Activated T-helper 1 cell treated with anti-CD3 and anti-CD28 coated beads, Interleukin-12 subunit alpha, Interleukin-12 subunit beta, Interleukin-2, Interleukin-4 antibody, amounts not matched to agents 30 ng/mL and 10 ng/mL and 1 ng/mL, durations not matched to agents 14 hours and 24 hours and 36 hours (primary cell): ENCODE data around the gene BRIP1. TPM values are rescaled to one million over a fixed set of nuclear protein-coding genes. Genes with fewer than 3 reads are reported as not detected.
"Not testable (repeated sequence)": the region's sequence is repeated elsewhere in the genome, so short reads cannot be mapped to it uniquely, and the experiment has no call there.

Source experiments
- DNase-seq: peaks from one replicate; pipeline ENCODE4 v3.0.0; 2021; ENCODE audit warnings: low spot score
- H3K27ac Mint-ChIP-seq: one replicate; pipeline ENCODE4 v1.8.0; 2021; ENCODE audit warnings: mild to moderate bottlenecking, mixed read lengths
- H3K27me3 Mint-ChIP-seq: one replicate; pipeline ENCODE4 v1.8.0; 2022; ENCODE audit warnings: mild to moderate bottlenecking, moderate library complexity, mixed read lengths; ENCODE audit not compliant: insufficient read depth
- H3K36me3 Mint-ChIP-seq: one replicate; pipeline ENCODE4 v1.8.0; 2021; ENCODE audit warnings: low read depth, mixed read lengths
- H3K4me1 Mint-ChIP-seq: one replicate; pipeline ENCODE4 v1.8.0; 2021; ENCODE audit warnings: low read depth, mixed read lengths
- H3K4me3 Mint-ChIP-seq: one replicate; pipeline ENCODE4 v1.8.0; 2021; ENCODE audit warnings: mild to moderate bottlenecking, moderate library complexity, mixed read lengths
- H3K9me3 Mint-ChIP-seq: one replicate; pipeline ENCODE4 v1.8.0; 2021; ENCODE audit warnings: mixed read lengths
- intact Hi-C: fragments of 100-400 bp; cut with micrococcal nuclease; formaldehyde crosslinking; loops from one replicate; pipeline ENCODE4 v1.15.1; 2024
- total RNA-seq: library from RNA; stranded (reverse); gene quantifications from 2 replicates; pipeline ENCODE4 v1.2.3, GENCODE V29; 2022

The BRIP1 gene
- total RNA-seq, result 17.9 and 18.2 TPM in 2 replicates

DNA sequence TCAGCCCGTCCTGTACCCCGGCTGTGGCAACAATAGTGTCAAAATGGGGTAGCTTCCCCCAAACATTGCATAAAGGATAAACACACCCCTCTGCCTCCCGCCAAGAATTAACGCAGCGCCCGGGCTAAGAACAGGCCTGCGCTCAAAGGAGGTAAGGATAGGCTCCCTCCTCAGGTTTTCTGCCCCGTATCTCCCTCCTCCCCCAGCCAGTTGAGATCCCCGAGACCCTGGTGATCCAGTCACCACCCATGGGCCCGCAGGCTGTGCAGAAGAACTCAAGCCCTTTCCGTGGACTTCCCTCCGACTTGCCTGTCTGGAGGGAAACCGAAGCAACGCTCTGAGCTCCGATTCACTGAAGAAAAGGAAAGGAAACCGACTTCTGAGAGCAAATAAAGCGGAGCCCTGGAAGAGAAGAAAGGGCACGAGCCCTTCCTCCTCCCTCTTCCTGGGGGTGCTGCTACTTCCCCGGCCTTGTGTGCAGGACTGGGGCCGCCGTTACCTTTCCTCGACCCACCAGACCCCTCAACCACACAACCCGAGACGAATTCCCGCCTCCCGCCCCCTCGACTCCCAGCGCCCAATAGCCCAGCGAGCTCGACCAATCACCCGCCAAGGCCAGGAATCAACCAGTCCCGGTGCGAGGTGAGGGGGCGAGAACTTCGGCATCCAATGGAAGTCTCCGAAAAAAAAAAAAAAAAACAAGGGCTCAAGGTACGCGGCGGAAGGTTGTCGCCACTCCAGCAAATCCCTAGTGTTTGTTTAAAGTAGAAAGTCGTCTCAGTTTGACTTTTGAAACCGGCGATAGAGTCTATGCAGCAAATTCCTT lies at the start of gene BRIP1:
TSS of gene BRIP1 (minus strand) at position 554 of the 826 bp plus-strand sequence. CDS start 1,989 bp downstream, outside the sequence.
- peak; percentile 86 for DNase-seq
- Mint-ChIP-seq H3K27me3 (no peaks in the 10 kb centered on the region), H3K9me3 (no peaks in the 10 kb centered on the region), H3K4me3 (peak within 1 kb of the TSS; percentile 91), H3K4me1 (peaks cover 44% of the 10 kb centered on the region), H3K27ac (peak within 1 kb of the TSS; percentile 89), H3K36me3 (peaks cover 15% of the 10 kb centered on the region)
- intact Hi-C loops, result loop anchor here (1.0 to 5.0 kb wide), 3 partner anchors 64 to 1786 kb away; partner anchors contain the start of genes HEATR6 and INTS2

DNA sequence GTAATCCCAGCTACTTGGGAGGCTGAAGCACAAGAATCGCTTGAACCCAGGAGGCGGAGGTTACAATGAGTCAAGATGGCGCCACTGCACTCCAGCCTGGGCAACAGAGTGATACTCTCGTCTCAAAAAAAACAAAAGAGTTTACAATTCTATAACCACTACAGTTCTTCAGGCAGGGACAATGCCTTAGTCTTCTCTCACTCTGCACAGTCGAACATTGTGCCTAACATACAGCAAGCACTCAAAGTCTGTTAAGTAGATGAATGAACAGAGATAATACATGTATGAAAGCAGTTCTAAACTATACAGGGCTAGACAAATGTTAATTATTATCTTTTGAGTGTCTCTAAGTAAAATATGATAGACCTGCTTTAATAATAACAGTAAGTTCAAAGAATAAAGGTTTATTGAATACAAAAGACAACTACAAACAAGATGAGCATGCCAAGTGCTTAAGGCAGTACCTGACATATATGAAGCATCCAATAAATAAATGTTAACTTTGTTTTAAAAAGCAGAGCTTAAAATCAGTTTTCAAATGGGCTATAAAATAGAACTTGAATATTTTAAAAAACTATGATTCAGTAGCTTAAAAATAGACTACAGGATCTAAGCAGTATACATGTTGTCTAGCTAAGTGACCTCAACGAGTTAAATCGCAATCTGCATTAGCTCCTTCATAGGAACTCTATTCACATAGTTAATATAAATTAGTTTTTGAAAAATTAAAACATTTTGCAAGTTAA lies 45.1 kb upstream of the BRIP1 start:
- peaks cover 27% of the 10 kb centered on the region for H3K36me3 Mint-ChIP-seq
- H3K27ac Mint-ChIP-seq, result no peak overlapping the region
- no peaks in the 10 kb centered on the region for H3K9me3 Mint-ChIP-seq
- peaks cover 5% of the 10 kb centered on the region for H3K4me1 Mint-ChIP-seq
- no peak overlapping the region for H3K4me3 Mint-ChIP-seq
- intact Hi-C loops, result no loop called here
- DNase-seq, result no peak
- no peaks in the 10 kb centered on the region for H3K27me3 Mint-ChIP-seq

GRCh38 chr17:61907361-61907760 lies 44.0 kb upstream of the BRIP1 start:
- Mint-ChIP-seq H3K4me3 (no peak overlapping the region), H3K27me3 (no peaks in the 10 kb centered on the region), H3K9me3 (no peaks in the 10 kb centered on the region), H3K36me3 (peaks cover 34% of the 10 kb centered on the region), H3K4me1 (peaks cover 5% of the 10 kb centered on the region), H3K27ac (no peak overlapping the region)
- intact Hi-C loops, result no loop called here
- no peak for DNase-seq

- Mint-ChIP-seq H3K9me3 (no peaks in the 10 kb centered on the region), H3K36me3 (peaks cover 34% of the 10 kb centered on the region), H3K4me1 (peaks cover 5% of the 10 kb centered on the region), H3K27ac (peak overlapping the region; percentile 52), H3K4me3 (peak overlapping the region; percentile 39), H3K27me3 (no peaks in the 10 kb centered on the region)
- intact Hi-C loops, result no loop called here
- DNase-seq, result peak; percentile 9
These were observed 40.9 kb upstream of the BRIP1 start for GRCh38 chr17:61904094-61904710.

DNA sequence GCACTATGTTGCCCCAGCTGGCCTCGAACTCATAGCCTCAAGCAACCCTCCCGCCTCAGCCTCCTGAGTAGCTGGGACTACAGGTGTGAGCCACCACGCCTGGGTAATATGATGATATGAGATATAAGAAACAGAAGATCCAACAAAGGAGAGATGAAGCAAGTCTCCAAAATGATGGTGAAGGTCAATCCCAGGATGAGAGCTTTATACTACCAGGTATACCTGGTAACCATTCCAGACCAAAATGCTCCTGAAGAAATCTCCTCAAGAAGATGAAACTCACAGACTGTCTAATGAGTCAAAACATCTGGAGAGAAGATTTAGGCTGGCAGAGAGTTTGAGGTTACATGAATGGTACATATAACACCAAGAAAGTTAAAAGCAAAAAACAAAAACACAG lies 39.9 kb upstream of the BRIP1 start:
- DNase-seq, result no peak
- Mint-ChIP-seq H3K4me1 (peaks cover 5% of the 10 kb centered on the region), H3K4me3 (no peak overlapping the region), H3K27me3 (no peaks in the 10 kb centered on the region), H3K36me3 (peaks cover 37% of the 10 kb centered on the region), H3K27ac (no peak overlapping the region), H3K9me3 (no peaks in the 10 kb centered on the region)
- intact Hi-C loops, result no loop called here

GRCh38 chr17:61897548-61898180 lies 34.3 kb upstream of the BRIP1 start:
- no peak for DNase-seq
- no peak overlapping the region for H3K4me3 Mint-ChIP-seq
- no peak overlapping the region for H3K27ac Mint-ChIP-seq
- H3K4me1 Mint-ChIP-seq, result no peaks in the 10 kb centered on the region
- no peaks in the 10 kb centered on the region for H3K27me3 Mint-ChIP-seq
- H3K36me3 Mint-ChIP-seq, result peaks cover 20% of the 10 kb centered on the region
- intact Hi-C loops, result no loop called here
- H3K9me3 Mint-ChIP-seq, result no peaks in the 10 kb centered on the region

DNA sequence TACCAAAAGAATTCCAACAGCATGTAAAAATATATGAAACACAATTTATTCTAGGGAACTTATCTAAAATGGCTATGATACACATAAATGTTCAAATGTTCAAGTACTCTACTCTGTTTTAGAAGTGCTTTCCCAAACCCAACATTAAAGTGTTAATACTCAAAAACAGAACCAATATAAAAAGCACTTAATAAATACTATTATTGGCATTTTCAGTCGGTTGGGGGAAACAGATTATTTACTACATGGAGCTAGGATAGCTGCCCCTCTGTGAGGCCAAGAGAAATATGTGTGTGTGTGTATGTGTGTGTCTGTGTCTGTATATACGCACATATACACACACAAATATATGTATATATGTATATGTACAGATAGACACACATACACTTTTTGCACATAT lies 32.1 kb upstream of the BRIP1 start:
- no peak for DNase-seq
- intact Hi-C loops, result no loop called here

GRCh38 chr17:61894310-61894709 lies 31.0 kb upstream of the BRIP1 start:
- H3K4me1 Mint-ChIP-seq, H3K27me3 Mint-ChIP-seq, H3K27ac Mint-ChIP-seq, H3K9me3 Mint-ChIP-seq, intact Hi-C loops, H3K4me3 Mint-ChIP-seq, DNase-seq, H3K36me3 Mint-ChIP-seq: not testable (repeated sequence)

More for the DNA sequence above, 32.1 kb upstream of the BRIP1 start:
- H3K27me3 Mint-ChIP-seq, result no peaks in the 10 kb centered on the region
- peaks cover 12% of the 10 kb centered on the region for H3K36me3 Mint-ChIP-seq
- H3K4me1 Mint-ChIP-seq, result no peaks in the 10 kb centered on the region
- H3K4me3 Mint-ChIP-seq, result no peak overlapping the region
- H3K9me3 Mint-ChIP-seq, result no peaks in the 10 kb centered on the region
- H3K27ac Mint-ChIP-seq, result no peak overlapping the region

DNA sequence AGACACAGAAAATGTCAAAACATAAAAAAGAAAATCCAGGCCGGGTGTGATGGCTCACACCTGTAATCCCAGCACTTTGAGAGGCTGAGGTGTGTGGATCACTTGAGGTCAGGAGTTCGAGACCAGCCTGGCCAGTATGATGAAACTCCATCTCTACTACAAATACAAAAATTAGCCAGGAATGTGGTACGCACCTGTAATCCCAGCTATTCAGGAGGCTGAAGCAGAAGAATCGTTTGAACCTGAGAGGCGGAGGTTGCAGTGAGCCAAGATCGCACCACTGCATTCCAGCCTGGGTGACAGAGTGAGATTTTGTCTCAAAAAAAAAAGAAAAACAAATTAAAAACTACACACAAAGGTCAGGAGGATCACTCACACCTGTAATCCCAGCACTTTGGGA lies 24.4 kb upstream of the BRIP1 start:
- intact Hi-C loops, H3K9me3 Mint-ChIP-seq, H3K27ac Mint-ChIP-seq, H3K27me3 Mint-ChIP-seq, H3K4me3 Mint-ChIP-seq, DNase-seq, H3K4me1 Mint-ChIP-seq: not testable (repeated sequence)
- H3K36me3 Mint-ChIP-seq, result peaks cover 16% of the 10 kb centered on the region

DNA sequence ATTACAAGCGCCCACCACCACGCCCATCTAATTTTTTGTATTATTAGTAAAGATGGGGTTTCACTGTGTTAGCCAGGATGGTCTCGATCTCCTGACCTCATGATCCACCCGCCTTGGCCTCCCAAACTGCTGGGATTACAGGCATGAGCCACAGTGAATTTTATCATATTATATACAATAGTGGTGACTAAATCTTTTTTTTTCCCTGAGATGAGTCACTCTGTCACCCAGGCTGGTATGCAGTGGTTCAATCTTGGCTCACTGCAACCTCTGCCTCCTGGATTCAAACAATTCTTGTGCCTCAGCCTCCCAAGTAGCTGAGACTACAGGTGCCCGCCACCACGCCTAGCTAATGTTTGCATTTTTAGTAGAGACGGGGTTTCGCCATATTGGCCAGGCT lies 22.5 kb upstream of the BRIP1 start:
- H3K4me3 Mint-ChIP-seq, DNase-seq: not testable (repeated sequence)
- H3K36me3 Mint-ChIP-seq, result peaks cover 17% of the 10 kb centered on the region

GRCh38 chr17:61884864-61885263 lies 21.5 kb upstream of the BRIP1 start:
- no peaks in the 10 kb centered on the region for H3K4me1 Mint-ChIP-seq
- intact Hi-C loops, result no loop called here
- H3K9me3 Mint-ChIP-seq, result no peaks in the 10 kb centered on the region
- H3K36me3 Mint-ChIP-seq, result peaks cover 16% of the 10 kb centered on the region
- H3K4me3 Mint-ChIP-seq, result no peak overlapping the region
- H3K27me3 Mint-ChIP-seq, result no peaks in the 10 kb centered on the region
- H3K27ac Mint-ChIP-seq, result no peak overlapping the region
- DNase-seq, result no peak

More for the DNA sequence above, 22.5 kb upstream of the BRIP1 start:
- H3K9me3 Mint-ChIP-seq, H3K27me3 Mint-ChIP-seq, H3K4me1 Mint-ChIP-seq, H3K27ac Mint-ChIP-seq, intact Hi-C loops: not testable (repeated sequence)

GRCh38 chr17:61880589-61881102 lies 17.3 kb upstream of the BRIP1 start:
- DNase-seq, result no peak
- peak overlapping the region; percentile 44 for H3K27ac Mint-ChIP-seq
- H3K36me3 Mint-ChIP-seq, result peaks cover 15% of the 10 kb centered on the region
- no peaks in the 10 kb centered on the region for H3K4me1 Mint-ChIP-seq
- no peaks in the 10 kb centered on the region for H3K9me3 Mint-ChIP-seq
- no peaks in the 10 kb centered on the region for H3K27me3 Mint-ChIP-seq
- H3K4me3 Mint-ChIP-seq, result no peak overlapping the region
- intact Hi-C loops, result no loop called here
